Activated CD8-positive, alpha-beta T cell treated with anti-CD3 and anti-CD28 coated beads for 36 hours (primary cell): ENCODE results near the gene ITGB5. TPM values are rescaled to one million over a fixed set of nuclear protein-coding genes. Genes with fewer than 3 reads are reported as not detected.
"Not testable (repeated sequence)": the region's sequence is repeated elsewhere in the genome, so short reads cannot be mapped to it uniquely, and the experiment has no call there.

ENCODE experiments used
- ATAC-seq: fragments of 200-7000 bp; cut with Tn5 transposase; one replicate; pipeline ENCODE4 v1.10.0; 2021; ENCODE audit warnings: mild to moderate bottlenecking, moderate library complexity
- CTCF ChIA-PET: fragments of 350-600 bp; sonication (Branson Sonifier 250); formaldehyde crosslinking; loops from one replicate; lab custom pipeline; 2021; ENCODE audit warnings: antibody characterized with exemption; lab: Charles Lee
- POLR2A ChIA-PET: fragments of 350-600 bp; sonication (Branson Sonifier 250); formaldehyde crosslinking; loops from one replicate; lab custom pipeline; 2021; ENCODE audit warnings: antibody characterized with exemption; lab: Charles Lee
- DNase-seq: peaks from one replicate; pipeline ENCODE4 v3.0.0-alpha.2; 2020
- H3K27ac Mint-ChIP-seq: one replicate; pipeline ENCODE4 v1.8.0; 2021; ENCODE audit warnings: mild to moderate bottlenecking, mixed read lengths
- H3K27me3 Mint-ChIP-seq: one replicate; pipeline ENCODE4 v1.8.0; 2021; ENCODE audit warnings: mixed read lengths
- H3K36me3 Mint-ChIP-seq: one replicate; pipeline ENCODE4 v1.8.0; 2021; ENCODE audit warnings: low read depth, mixed read lengths
- H3K4me1 Mint-ChIP-seq: one replicate; pipeline ENCODE4 v1.8.0; 2021; ENCODE audit warnings: low read depth, mixed read lengths
- H3K4me3 Mint-ChIP-seq: one replicate; pipeline ENCODE4 v1.8.0; 2021; ENCODE audit warnings: mild to moderate bottlenecking, moderate library complexity, mixed read lengths
- H3K9me3 Mint-ChIP-seq: one replicate; pipeline ENCODE4 v1.8.0; 2021; ENCODE audit warnings: mixed read lengths
- intact Hi-C: fragments of 100-400 bp; cut with micrococcal nuclease; formaldehyde crosslinking; loops from one replicate; pipeline ENCODE4 v1.10.0; 2022
- total RNA-seq, 2 experiments: library from RNA; stranded (reverse); gene quantifications; one replicate each; pipeline ENCODE4 v1.2.3, GENCODE V29; 2021
- TF ChIP-seq, protein P1 (sequence below): fragments of 200-600 bp; IDR thresholded peaks from one replicate; pipeline ENCODE4 v1.8.0; 2022; ENCODE audit warnings: antibody characterized with exemption, mild to moderate bottlenecking

ITGB5 gene
- total RNA-seq, 2 experiments from 2014 or later = 0.41 to 1.1 TPM

DNA sequence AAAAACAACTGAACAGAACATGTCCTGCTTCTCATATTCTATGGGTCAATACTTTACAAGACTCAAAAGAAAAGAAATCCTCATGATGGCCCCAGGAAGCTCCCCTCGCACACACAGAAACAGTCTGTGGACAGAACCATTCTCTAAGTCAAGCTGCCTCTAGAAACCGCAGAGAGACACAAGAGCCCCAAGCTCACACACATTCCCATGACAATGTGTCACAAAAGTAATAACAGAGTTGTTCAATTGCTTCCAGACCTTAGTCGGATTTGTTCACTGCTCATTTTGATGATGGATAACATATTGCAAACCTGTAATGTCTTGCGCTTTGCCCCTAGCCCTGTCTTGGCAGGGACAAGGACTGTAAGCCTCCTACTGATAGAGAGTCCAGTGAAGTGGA, 96.0 kb downstream of the ITGB5 start:
- intact Hi-C loops = no loop called here
- ChIA-PET POLR2A (interaction anchor here (0.6 kb wide), 1 partner anchor 66 kb away, joined by 3 read pairs; no protein-coding TSS in a partner anchor), CTCF (interaction anchor here (1.3 to 1.6 kb wide), 2 partner anchors 30 to 110 kb away, joined by 3 to 5 read pairs; no protein-coding TSS in a partner anchor)
- Mint-ChIP-seq H3K9me3 (no peaks in the 10 kb centered on the region), H3K36me3 (no peaks in the 10 kb centered on the region), H3K4me1 (peaks cover 2% of the 10 kb centered on the region), H3K27ac (no peak overlapping the region), H3K27me3 (peaks cover 6% of the 10 kb centered on the region), H3K4me3 (no peak overlapping the region)
- ATAC-seq (no peak), DNase-seq (no peak)
- TF ChIP-seq, protein P1, sequence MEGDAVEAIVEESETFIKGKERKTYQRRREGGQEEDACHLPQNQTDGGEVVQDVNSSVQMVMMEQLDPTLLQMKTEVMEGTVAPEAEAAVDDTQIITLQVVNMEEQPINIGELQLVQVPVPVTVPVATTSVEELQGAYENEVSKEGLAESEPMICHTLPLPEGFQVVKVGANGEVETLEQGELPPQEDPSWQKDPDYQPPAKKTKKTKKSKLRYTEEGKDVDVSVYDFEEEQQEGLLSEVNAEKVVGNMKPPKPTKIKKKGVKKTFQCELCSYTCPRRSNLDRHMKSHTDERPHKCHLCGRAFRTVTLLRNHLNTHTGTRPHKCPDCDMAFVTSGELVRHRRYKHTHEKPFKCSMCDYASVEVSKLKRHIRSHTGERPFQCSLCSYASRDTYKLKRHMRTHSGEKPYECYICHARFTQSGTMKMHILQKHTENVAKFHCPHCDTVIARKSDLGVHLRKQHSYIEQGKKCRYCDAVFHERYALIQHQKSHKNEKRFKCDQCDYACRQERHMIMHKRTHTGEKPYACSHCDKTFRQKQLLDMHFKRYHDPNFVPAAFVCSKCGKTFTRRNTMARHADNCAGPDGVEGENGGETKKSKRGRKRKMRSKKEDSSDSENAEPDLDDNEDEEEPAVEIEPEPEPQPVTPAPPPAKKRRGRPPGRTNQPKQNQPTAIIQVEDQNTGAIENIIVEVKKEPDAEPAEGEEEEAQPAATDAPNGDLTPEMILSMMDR = no peak

DNA sequence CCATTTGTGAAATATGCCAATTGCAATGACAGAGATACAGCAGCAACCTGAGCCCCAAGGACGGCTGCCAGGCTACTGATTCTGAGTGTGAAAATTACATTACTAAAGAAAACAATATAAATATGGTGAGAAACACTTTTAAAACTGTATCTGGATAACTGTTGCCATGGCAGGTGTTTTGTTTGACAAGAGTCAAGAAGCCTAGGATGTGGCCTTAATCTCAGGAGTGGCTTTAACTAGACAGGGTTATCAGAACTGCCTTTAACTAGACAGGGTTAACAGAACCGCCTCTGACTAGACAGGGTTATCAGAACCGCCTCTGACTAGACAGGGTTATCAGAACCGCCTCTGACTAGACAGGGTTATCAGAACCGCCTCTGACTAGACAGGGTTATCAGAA, 98.1 kb downstream of the ITGB5 start:
- H3K4me3 Mint-ChIP-seq, ATAC-seq, H3K27ac Mint-ChIP-seq, intact Hi-C loops, H3K9me3 Mint-ChIP-seq, H3K27me3 Mint-ChIP-seq, H3K36me3 Mint-ChIP-seq, H3K4me1 Mint-ChIP-seq, DNase-seq: not testable (repeated sequence)
- CTCF ChIA-PET = interaction anchor here (2.2 to 6.2 kb wide), 2 partner anchors 18 to 113 kb away, joined by 7 to 45 read pairs; no protein-coding TSS in a partner anchor
- POLR2A ChIA-PET = interaction anchor here (1.6 kb wide), 1 partner anchor 106 kb away, joined by 4 read pairs; no protein-coding TSS in a partner anchor

DNA sequence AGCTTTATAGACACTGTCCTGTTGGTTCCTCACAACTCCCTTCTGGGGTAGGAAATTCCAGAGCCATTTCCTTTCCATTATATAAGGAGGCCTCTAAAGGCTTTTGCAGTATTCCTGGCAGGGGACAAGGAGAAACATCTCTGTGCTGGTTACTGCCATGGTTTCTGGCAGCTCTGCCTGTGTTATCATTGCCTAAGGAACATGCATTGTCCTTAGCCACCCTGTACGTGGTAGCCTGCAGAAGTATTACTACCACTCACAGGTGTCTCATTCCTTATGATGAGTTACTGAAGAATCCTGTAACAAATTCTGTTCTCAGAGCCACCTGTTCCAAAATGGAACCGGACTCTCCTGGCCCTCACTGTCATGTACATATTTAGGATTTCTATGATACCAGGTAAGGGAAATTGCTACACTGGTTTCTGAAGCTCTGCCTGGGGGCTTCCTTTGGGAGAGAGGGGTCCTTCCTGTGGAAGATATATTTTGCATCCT, 98.9 kb downstream of the ITGB5 start:
- Mint-ChIP-seq H3K9me3 (no peaks in the 10 kb centered on the region), H3K27me3 (peaks cover 3% of the 10 kb centered on the region), H3K27ac (no peak overlapping the region), H3K4me1 (peaks cover 4% of the 10 kb centered on the region), H3K36me3 (no peaks in the 10 kb centered on the region), H3K4me3 (no peak overlapping the region)
- no peak for ATAC-seq
- POLR2A ChIA-PET = interaction anchor here (1.6 kb wide), 1 partner anchor 106 kb away, joined by 4 read pairs; no protein-coding TSS in a partner anchor
- TF ChIP-seq, protein P1 = no peak
- CTCF ChIA-PET = interaction anchor here (1.1 to 6.2 kb wide), 4 partner anchors 17 to 113 kb away, joined by 3 to 45 read pairs (median 10); no protein-coding TSS in a partner anchor
- intact Hi-C loops = no loop called here
- no peak for DNase-seq

DNA sequence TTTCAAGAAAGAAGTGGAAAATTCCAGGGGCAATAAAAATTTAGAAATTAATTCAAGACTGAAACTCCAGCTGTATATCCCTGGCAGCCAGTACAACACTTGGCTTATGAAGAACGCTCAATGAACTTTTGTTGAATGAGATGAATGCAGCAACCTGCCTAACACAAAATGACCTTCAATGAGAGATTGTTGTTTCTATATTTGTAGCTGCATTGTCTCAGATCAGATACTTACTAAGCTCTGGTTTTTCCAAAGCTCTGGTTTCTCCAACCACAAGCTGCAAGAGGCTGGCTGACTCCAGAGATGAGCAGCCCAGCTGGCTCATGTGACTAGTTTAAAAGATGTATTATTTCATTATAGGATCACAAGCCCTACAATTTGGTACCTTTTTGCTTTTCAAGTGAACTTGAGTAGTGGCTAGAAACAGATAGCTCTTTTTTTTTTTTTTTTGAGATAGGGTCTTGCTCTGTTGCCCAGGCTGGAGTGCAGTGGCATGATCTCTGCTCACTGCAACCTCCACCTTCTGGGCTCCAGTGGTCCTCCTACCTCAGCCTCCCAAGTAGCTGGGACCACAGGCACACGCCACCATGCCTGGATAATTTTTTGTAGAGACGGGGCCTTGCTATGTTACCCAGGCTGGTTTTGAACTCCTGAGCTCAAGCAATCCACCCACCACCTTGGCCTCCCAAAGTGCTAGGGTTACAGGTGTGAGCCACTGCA, 99.5 kb downstream of the ITGB5 start:
- H3K27me3 Mint-ChIP-seq = peaks cover 3% of the 10 kb centered on the region
- intact Hi-C loops = no loop called here
- H3K9me3 Mint-ChIP-seq = no peaks in the 10 kb centered on the region
- peak; percentile 11 for DNase-seq
- H3K27ac Mint-ChIP-seq = no peak overlapping the region
- no peak for ATAC-seq
- H3K4me1 Mint-ChIP-seq = peaks cover 4% of the 10 kb centered on the region
- TF ChIP-seq, protein P1 = no peak
- H3K36me3 Mint-ChIP-seq = no peaks in the 10 kb centered on the region
- POLR2A ChIA-PET = interaction anchor here (1.6 kb wide), 1 partner anchor 107 kb away, joined by 4 read pairs; no protein-coding TSS in a partner anchor
- H3K4me3 Mint-ChIP-seq = no peak overlapping the region
- CTCF ChIA-PET = interaction anchor here (1.0 to 6.2 kb wide), 10 partner anchors 10 to 114 kb away, joined by 3 to 45 read pairs (median 4); no protein-coding TSS in a partner anchor

DNA sequence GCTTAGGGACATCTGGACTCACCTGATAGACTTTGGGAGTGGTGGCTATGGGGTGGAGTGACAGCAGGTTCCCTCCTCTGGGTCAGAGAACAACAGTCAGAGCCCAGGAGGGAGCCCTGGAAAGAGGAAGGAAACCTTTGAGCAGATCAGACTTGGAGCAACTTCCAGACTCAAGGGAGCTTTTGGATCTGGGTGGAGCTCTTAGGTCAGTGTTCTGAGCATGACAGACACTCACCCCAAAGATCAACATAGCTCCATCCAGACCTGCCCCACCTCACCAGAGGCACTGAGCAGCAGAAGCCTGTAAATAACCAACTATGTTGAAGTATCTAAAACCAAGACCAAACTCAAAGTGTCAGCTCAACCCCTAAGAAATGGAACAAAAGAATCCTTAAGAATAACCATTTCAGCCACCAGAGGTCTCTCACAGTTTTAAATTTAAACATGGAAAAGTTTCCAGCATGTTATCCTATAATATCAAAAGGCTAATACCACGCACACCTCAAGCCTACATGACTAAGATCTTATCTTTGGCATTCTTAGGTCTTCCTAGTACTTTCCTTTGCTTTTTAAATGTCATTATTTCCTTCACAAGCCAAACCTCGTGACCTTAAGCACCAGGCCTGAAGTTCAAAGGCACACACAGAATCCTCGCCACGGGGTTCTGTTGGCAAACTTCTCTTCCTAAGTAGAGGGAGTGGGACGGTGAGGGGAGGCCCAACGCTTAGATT, 100.5 kb downstream of the ITGB5 start:
- H3K4me1 Mint-ChIP-seq = peaks cover 4% of the 10 kb centered on the region
- DNase-seq (no peak), ATAC-seq (no peak)
- no peaks in the 10 kb centered on the region for H3K9me3 Mint-ChIP-seq
- H3K36me3 Mint-ChIP-seq = no peaks in the 10 kb centered on the region
- H3K27me3 Mint-ChIP-seq = peaks cover 3% of the 10 kb centered on the region
- ChIA-PET CTCF (interaction anchor here (0.7 to 6.2 kb wide), 15 partner anchors 11 to 120 kb away, joined by 3 to 45 read pairs (median 4); no protein-coding TSS in a partner anchor), POLR2A (interaction anchor here (0.6 kb wide), 1 partner anchor 12 kb away, joined by 3 read pairs; no protein-coding TSS in a partner anchor)
- no peak overlapping the region for H3K27ac Mint-ChIP-seq
- H3K4me3 Mint-ChIP-seq = no peak overlapping the region
- TF ChIP-seq, protein P1 = no peak
- intact Hi-C loops = no loop called here
